Psoas muscle (tissue), 8 donors: ENCODE data around the gene LUC7L. TPM values are rescaled to one million over a fixed set of nuclear protein-coding genes. Genes with fewer than 3 reads are reported as not detected.
"Not testable (repeated sequence)": the region's sequence is repeated elsewhere in the genome, so short reads cannot be mapped to it uniquely, and the experiment has no call there.

Experiments
- ATAC-seq, 4 donors: fragments of 200-7000 bp; cut with Tn5 transposase; one replicate each; pipeline ENCODE4 v1.9.1; 2020; ENCODE audit warnings: moderate library complexity in 3 of 4, mild to moderate bottlenecking in 2 of 4
- DNase-seq, 2 donors: peaks; one replicate each; pipeline ENCODE4 v3.0.0-alpha.2; 2020
- H3K27ac ChIP-seq: fragments of 200-600 bp; one replicate; pipeline ENCODE4 v1.8.0; 2022
- H3K27me3 ChIP-seq, 3 donors: fragments of 200-600 bp in 1 of 3; one replicate each; pipeline versions ENCODE4 v1.6.1 to v1.8.0; 2013 to 2022; ENCODE audit warnings: low read length in 2 of 3, mild to moderate bottlenecking in 2 of 3, moderate library complexity in 1 of 3; ENCODE audit not compliant: insufficient read depth in 3 of 3
- H3K36me3 ChIP-seq, 2 donors: fragments of 200-600 bp in 1 of 2; one replicate each; pipeline versions ENCODE4 v1.6.1 to v1.8.0; 2013 to 2022; ENCODE audit warnings: low read depth in 1 of 2, mild to moderate bottlenecking in 1 of 2, moderate library complexity in 1 of 2; ENCODE audit not compliant: insufficient read depth in 1 of 2
- H3K4me1 ChIP-seq: fragments of 200-600 bp; one replicate; pipeline ENCODE4 v1.8.0; 2022
- H3K4me3 ChIP-seq: fragments of 200-600 bp; one replicate; pipeline ENCODE4 v1.8.0; 2022; ENCODE audit warnings: mild to moderate bottlenecking
- H3K9me3 ChIP-seq: fragments of 200-600 bp; one replicate; pipeline ENCODE4 v1.8.0; 2022
- WGBS, 3 donors: extraction: QIAGEN DNeasy Blood & Tissue Kit; methylation state at CpG; one replicate each; pipeline versions ENCODE4 v1.1.6 to v1.1.7; 2013; 5-methylcytosine and 5-hydroxymethylcytosine counted together
- intact Hi-C, 2 donors: fragments of 100-400 bp; cut with DNase I; formaldehyde crosslinking; loops; one replicate each; pipeline versions ENCODE4 v1.11.0 to v1.14.2; 2022
- polyA plus RNA-seq, 3 donors: library from polyadenylated mRNA; stranded (reverse); fragments of 200-250 nt; gene quantifications; one replicate each; pipeline ENCODE4 v1.2.3, GENCODE V29; 2013
- total RNA-seq, 4 donors: library from RNA; stranded (reverse); fragmentation: NEBNext Ultra II Directional in 2 of 4; extraction: Animal tissue kit (Norgen Biotek cat#: 25700) in 2 of 4; gene quantifications; one replicate each; pipeline versions ENCODE4 v1.2.1 to v1.2.4, GENCODE V29; 2021 to 2023
- TF ChIP-seq, protein P1 (sequence below): fragments of 200-600 bp; IDR thresholded peaks from one replicate; pipeline ENCODE4 v1.8.0; 2022; ENCODE audit warnings: antibody characterized with exemption
- donor health status: healthy with polysubstance abuse.
- donor health status: DM: no; HTN: no; CAD: no; lungs with moderate emphysema.
- donor health status: Bipolar disorder and iron deficiency.
- donor health status: healthy.
- donor health status: DM: yes; HTN: yes; CAD: no.
- donor health status: DM: no; HTN: no; CAD: no.
- donor health status: DM: no; HTN: no; CAD: no.
- donor health status: DM: yes; HTN: yes; CAD: no.

The LUC7L gene
- total and polyA plus RNA-seq, 7 donors, result 23.8 to 58.9 (median 30.3) TPM

DNA sequence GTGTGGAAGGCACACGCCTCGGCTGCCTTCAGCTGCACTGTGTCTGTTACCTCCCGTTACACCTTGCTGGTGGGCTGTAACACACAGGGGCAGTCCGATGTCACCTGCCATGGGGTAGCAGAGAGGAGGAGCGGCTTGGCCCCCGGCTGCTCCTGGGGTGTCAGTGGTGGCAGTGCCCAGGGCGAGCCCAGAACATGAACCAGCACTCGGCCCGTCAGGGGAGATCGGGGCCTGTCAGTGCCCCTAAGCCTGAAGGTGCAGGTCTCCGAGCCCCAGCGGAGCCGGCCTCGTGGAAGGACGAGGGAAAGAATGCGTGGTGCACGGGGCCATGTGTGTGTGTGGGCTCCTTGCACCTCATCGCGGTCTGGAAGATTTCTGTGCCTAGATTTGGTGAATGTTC lies 31.1 kb upstream of the LUC7L start:
- 92 to 95% (median 93%) methylated on average over 19 of the region's 19 CpGs for WGBS, 3 donors
- TF ChIP-seq, protein P1, sequence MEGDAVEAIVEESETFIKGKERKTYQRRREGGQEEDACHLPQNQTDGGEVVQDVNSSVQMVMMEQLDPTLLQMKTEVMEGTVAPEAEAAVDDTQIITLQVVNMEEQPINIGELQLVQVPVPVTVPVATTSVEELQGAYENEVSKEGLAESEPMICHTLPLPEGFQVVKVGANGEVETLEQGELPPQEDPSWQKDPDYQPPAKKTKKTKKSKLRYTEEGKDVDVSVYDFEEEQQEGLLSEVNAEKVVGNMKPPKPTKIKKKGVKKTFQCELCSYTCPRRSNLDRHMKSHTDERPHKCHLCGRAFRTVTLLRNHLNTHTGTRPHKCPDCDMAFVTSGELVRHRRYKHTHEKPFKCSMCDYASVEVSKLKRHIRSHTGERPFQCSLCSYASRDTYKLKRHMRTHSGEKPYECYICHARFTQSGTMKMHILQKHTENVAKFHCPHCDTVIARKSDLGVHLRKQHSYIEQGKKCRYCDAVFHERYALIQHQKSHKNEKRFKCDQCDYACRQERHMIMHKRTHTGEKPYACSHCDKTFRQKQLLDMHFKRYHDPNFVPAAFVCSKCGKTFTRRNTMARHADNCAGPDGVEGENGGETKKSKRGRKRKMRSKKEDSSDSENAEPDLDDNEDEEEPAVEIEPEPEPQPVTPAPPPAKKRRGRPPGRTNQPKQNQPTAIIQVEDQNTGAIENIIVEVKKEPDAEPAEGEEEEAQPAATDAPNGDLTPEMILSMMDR, result no peak
- ATAC-seq, result no peak
- no peak for DNase-seq
- no peaks in the 10 kb centered on the region for H3K9me3 ChIP-seq
- H3K36me3 ChIP-seq, result peaks cover 7 to 96% of the 10 kb centered on the region in 2 donors
- no peak overlapping the region for H3K4me3 ChIP-seq
- no peak overlapping the region for H3K27ac ChIP-seq
- intact Hi-C loops, result no loop called here
- H3K4me1 ChIP-seq, result no peaks in the 10 kb centered on the region
- H3K27me3 ChIP-seq, result no peaks in the 10 kb centered on the region

DNA sequence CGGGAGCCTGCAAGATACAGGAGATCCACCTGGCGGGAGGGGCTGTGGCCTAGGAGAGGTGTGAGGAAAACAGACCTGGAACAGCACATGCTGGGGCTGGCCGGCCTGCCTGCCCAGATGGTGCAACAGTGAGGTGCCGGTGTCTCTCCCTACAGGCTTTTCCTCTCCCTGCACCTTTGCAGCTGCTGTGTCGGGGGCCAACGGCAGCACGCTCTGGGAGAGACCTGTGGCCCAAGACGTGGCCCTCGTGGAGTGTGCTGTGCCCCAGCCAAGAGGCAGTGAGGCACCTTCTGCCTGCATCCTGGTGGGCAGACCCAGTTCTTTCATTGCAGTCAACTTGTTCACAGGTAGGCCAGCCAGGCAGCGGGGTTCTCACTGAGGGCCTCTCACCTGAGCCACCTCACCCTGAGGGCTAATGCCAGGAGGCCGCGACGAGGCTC lies 30.6 kb upstream of the LUC7L start:
- ATAC-seq, result no peak
- TF ChIP-seq, protein P1, result no peak
- 87 to 92% (median 88%) methylated on average over 10 to 13 of the region's 13 CpGs for WGBS, 3 donors

DNA sequence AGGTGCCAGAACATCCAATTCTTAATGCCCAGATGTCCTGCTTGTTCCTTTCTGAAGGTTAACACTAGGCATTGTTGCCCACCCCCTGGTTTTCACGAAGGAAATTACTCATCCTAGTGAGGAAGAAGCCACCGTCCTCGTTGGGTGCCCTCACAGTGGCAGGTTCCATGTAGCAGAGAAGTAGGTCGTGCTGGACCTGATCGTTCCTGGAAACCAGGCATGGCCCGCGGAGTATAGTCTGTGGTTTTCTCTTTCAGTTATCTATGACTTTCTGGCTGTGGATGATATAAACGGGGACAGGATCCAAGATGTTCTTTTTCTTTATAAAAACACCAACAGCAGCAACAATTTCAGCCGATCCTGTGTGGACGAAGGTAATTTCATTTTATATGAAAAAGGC lies 30.0 kb upstream of the LUC7L start:
- WGBS, 3 donors, result 78 to 89% (median 86%) methylated on average over 10 of the region's 10 CpGs
- TF ChIP-seq, protein P1, result no peak
- Histone ChIP-seq H3K27me3 (no peaks in the 10 kb centered on the region), H3K4me1 (no peaks in the 10 kb centered on the region), H3K9me3 (no peaks in the 10 kb centered on the region), H3K27ac (no peak overlapping the region), H3K4me3 (no peak overlapping the region), H3K36me3 (peaks cover 7 to 96% of the 10 kb centered on the region in 2 donors)
- intact Hi-C loops, result no loop called here
- DNase-seq (no peak), ATAC-seq (no peak)

More for the DNA sequence above, 30.6 kb upstream of the LUC7L start:
- H3K4me1 ChIP-seq, result no peaks in the 10 kb centered on the region
- intact Hi-C loops, result no loop called here
- no peak for DNase-seq
- H3K9me3 ChIP-seq, result no peaks in the 10 kb centered on the region
- H3K36me3 ChIP-seq, result peaks cover 7 to 96% of the 10 kb centered on the region in 2 donors
- no peak overlapping the region for H3K4me3 ChIP-seq
- no peak overlapping the region for H3K27ac ChIP-seq
- no peaks in the 10 kb centered on the region for H3K27me3 ChIP-seq

DNA sequence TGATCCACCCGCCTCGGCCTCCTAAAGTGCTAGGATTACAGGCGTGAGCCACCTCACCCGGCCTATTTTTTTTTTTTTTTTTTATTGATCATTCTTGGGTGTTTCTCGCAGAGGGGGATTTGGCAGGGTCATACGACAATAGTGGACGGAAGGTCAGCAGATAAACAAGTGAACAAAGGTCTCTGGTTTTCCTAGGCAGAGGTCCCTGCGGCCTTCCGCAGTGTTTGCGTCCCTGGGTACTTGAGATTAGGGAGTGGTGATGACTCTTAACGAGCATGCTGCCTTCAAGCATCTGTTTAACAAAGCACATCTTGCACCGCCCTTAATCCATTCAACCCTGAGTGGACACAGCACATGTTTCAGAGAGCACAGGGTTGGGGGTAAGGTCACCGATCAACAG lies 28.8 kb upstream of the LUC7L start:
- H3K27ac ChIP-seq, intact Hi-C loops, H3K4me3 ChIP-seq, H3K9me3 ChIP-seq, ATAC-seq, DNase-seq, H3K4me1 ChIP-seq, H3K27me3 ChIP-seq: not testable (repeated sequence)
- WGBS, 3 donors, result 92 to 97% (median 97%) methylated on average over 9 to 11 of the region's 13 CpGs
- peaks cover 7 to 96% of the 10 kb centered on the region in 2 donors for H3K36me3 ChIP-seq

DNA sequence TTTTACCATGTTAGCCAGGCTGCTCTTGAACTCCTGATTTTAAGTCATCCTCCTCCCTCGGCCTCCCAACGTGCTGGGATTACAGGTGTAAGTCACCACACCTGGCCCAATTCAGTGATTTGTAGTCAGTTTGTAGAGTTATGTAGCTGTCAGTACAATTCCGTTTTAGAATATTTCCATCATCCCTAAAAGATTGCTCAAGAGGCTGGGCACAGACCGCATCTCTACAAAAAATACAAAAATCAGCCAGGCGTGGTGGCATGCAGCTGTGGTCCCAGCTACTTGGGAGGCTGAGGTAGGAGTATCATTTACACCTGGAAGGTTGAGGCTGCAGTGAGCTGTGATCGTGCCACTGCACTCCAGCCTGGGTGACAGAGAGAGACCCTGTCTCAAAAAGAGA lies 25.9 kb upstream of the LUC7L start:
- 92 to 98% (median 95%) methylated on average over 6 of the region's 6 CpGs for WGBS, 3 donors
- Histone ChIP-seq H3K36me3 (peaks cover 0 to 94% of the 10 kb centered on the region in 2 donors), H3K27ac (no peak overlapping the region), H3K4me3 (no peak overlapping the region), H3K27me3 (no peaks in the 10 kb centered on the region), H3K9me3 (no peaks in the 10 kb centered on the region), H3K4me1 (no peaks in the 10 kb centered on the region)
- intact Hi-C loops, result no loop called here
- DNase-seq (no peak), ATAC-seq (no peak)
- TF ChIP-seq, protein P1, result no peak
